Keratinocyte (primary cell): ENCODE measurements around the gene VAV2.

Experiments
- CTCF ChIP-seq, 3 experiments: IDR thresholded peaks in 1 of 3; conservative IDR thresholded peaks in 1 of 3; optimal IDR thresholded peaks in 1 of 3; 2 replicates in 2 of 3; 3 replicates in 1 of 3; pipeline versions ENCODE3 to v1.5.1; 2011; ENCODE audit warnings: low read length in 3 of 3, mild to moderate bottlenecking in 3 of 3, moderate library complexity in 2 of 3, control low read depth in 1 of 3, inconsistent platforms in 1 of 3; ENCODE audit not compliant: insufficient read depth in 2 of 3; ENCODE audit errors: extremely low read depth in 1 of 3
- EZH2 ChIP-seq: IDR thresholded peaks from one replicate; pipeline ENCODE4 v1.6.1; 2012; ENCODE audit warnings: inconsistent platforms, mild to moderate bottlenecking, low read length, moderate library complexity

DNA sequence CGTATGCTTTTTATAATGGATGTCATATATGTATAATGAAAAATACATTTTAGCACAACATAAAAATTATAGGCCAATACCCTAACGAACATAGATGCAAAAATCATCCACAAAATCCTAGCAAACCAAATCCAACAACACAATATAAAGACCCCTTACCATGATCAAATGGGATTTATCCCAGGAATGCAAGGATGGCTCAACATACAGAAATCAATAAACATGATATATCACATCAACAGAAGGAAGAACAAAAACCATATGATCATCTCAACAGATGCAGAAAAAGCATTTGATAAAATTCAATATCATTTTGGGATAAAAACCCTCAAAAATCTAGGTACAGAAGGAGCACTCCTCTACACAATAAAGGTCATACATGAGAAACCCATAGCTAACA, 27.7 kb downstream of the VAV2 start:
- TF ChIP-seq CTCF (optimal IDR thresholded peaks at IDR 0.05 in 1 of 3, IDR thresholded peaks at IDR 0.05 in 1 of 3, conservative IDR thresholded peaks at IDR 0.05 in 1 of 3; ENCODE audit: extremely low read depth in 1 of 3, insufficient read depth in 2 of 3, low read length in 3 of 3) (no peak), EZH2 (no peak)
